Tibial nerve (tissue), 4 donors: ENCODE data around the gene FALEC.

Experiments
- EP300 ChIP-seq, 2 donors: sonication (generic); formaldehyde crosslinking; IDR thresholded peaks; one replicate each; pipeline ENCODE4 v1.6.1; 2017; ENCODE audit warnings: antibody characterized with exemption in 2 of 2, mild to moderate bottlenecking in 1 of 2
- TF ChIP-seq, protein P1 (sequence below), 5 experiments: fragments of 200-600 bp in 3 of 5; fragments of 450-650 bp in 2 of 5; sonication (generic) in 3 of 5; IDR thresholded peaks; one replicate each; pipeline ENCODE4 v1.5.1; 2016 to 2019; ENCODE audit warnings: antibody characterized with exemption in 5 of 5, mild to moderate bottlenecking in 3 of 5, moderate library complexity in 2 of 5

DNA sequence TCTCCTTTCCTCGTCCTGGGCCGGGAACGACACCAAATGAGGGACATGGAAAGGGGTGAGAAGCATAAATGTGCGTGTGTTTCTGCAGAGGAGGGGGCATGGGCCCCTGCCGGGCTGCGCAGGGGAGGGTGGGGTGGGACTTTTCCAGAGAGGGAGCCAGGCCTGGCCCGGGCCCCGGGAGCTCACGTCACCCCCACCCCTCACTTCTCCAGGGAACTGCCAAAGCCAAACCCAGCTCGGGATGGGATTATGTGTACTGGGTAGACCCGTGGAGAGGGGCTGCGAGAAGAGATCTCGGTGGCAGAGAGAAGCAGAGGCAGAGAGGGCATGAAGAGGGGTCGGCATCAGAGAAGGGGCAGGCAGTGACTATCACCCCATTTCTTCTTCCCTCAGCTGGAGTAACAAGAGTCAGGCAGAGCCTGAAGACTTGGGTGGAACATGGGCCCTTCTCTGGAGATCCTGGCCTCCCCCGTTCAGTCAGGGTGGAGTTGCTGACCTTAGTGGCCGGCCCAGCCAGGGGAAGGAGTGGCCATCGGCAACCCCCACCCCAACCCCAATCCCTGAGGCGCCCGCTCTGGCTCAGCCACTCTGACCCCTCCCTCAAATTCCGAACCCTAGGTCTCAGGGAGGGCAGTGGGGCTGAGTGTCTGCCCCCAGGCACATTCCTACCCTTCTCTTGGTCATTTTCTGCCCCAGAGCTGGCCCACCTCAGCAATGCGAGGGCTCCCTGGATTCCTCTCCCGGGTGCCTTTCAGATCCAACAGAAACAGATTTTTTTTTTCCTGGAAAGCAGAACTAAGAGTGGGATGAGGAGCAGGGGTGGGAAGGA is 34.9 kb downstream of the FALEC start:
- TF ChIP-seq, protein P1, sequence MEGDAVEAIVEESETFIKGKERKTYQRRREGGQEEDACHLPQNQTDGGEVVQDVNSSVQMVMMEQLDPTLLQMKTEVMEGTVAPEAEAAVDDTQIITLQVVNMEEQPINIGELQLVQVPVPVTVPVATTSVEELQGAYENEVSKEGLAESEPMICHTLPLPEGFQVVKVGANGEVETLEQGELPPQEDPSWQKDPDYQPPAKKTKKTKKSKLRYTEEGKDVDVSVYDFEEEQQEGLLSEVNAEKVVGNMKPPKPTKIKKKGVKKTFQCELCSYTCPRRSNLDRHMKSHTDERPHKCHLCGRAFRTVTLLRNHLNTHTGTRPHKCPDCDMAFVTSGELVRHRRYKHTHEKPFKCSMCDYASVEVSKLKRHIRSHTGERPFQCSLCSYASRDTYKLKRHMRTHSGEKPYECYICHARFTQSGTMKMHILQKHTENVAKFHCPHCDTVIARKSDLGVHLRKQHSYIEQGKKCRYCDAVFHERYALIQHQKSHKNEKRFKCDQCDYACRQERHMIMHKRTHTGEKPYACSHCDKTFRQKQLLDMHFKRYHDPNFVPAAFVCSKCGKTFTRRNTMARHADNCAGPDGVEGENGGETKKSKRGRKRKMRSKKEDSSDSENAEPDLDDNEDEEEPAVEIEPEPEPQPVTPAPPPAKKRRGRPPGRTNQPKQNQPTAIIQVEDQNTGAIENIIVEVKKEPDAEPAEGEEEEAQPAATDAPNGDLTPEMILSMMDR (IDR thresholded peaks at IDR 0.05), result no peak
- no peak for TF ChIP-seq EP300 (IDR thresholded peaks at IDR 0.05)
